Forelimb muscle (tissue), 1 donor: Measurements from ENCODE around the gene WWC2. TPM values are rescaled to one million over a fixed set of nuclear protein-coding genes. Genes with fewer than 3 reads are reported as not detected.

ENCODE experiments used
- DNase-seq: peaks from one replicate; pipeline ENCODE4 v3.0.0-alpha.2; 2013; ENCODE audit warnings: low read depth
- polyA plus RNA-seq: library from polyadenylated mRNA; unstranded; fragments of 120-200 nt; gene quantifications from one replicate; pipeline ENCODE4 v1.2.1, GENCODE V29; 2013; ENCODE audit not compliant: insufficient read length

Gene WWC2
- polyA plus RNA-seq, 1 donor, result 18.3 TPM

DNA sequence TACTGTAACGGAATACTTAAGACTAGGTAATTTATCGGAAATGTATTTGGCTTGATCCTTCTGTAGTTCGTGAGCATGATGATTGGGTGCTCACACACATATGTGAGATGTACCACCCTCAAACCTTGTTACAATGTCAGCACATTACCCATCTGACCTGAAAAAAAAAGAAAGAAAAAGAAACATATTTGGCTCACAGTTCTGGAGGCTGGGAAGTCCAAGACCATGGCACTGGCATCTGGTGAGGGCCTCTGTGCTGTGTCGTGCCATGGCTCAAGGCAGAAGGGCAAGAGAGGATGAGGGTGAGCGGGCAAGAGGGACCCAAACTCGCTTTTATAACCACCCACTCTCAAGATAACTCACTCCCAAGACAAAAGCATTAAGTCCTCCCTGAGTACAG, 230.2 kb downstream of the WWC2 start:
- no peak for DNase-seq

DNA sequence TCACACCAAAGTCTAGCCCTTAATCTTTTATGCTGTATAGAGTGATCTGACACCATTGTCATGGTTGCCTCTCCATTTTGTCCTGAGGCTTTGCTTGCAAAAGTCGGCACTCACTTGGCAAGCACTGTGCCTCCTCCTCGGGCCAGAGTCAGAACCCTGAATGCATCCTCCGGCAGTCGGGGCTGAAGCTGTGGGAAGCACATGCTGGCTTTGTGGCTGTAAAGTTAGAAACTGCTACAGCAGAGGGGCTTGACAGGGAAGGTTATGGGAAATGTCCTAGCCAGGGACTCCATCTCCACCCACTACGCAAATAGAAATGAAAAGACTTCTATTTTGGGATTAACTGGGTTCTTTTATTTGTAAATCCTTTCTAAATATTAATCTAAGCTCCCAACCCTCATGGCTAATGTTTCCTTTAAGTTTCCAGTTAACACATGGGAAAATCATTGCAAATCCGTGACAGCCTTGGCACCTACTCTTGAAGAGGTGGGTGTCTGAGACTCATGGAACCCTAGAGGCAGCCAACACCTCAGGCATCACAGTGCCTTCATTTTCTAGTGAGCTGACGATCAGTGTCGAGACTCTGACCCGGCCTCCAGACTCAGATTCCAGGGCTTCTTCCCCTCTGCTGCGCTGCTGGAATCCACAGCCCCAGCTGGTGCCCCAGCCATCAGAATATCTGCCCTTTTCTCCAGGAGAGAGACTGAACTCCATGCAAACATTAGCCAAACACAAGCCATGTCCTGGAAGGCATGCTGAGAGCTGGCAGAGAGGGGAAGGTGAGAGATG, 231.1 kb downstream of the WWC2 start:
- no peak for DNase-seq

DNA sequence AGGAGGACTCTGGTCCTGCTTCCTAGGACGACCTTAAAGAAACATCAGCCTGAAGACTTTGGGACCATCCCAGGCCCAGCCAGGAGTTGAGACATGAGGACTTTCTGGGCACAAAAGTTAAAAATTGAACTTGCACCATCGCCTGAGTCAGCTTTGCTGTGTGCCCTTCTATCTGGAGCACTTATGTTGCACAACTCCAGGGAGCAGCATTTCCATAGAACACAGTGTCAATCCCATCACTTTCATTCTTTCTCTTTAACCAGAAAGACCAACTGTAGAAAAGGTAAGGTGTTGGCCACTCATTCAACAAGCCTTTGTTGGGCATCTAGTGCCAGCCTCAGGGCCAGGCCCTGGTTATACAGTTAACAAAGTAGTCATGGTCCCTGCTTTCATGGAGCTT, 231.8 kb downstream of the WWC2 start:
- DNase-seq, result no peak

DNA sequence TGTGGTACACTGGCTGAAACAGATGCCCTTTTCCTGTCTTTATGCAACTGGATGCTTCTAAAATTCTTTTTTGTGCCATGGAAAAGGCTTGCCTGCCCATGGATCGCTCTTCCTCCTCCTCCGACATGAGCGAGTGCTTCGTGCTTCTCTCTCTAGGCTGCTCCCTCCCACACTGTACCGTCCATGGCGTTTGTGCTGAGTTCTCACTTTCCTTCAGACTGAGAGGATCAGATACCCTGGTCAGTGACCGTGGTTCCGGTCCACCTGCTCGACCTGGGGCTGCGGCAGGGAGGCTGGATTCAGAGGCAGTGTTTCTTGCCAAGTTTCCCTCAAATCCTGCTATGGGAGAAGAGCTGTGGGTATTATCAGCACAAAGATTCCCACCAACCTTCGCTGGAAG, 233.4 kb downstream of the WWC2 start:
- no peak for DNase-seq

DNA sequence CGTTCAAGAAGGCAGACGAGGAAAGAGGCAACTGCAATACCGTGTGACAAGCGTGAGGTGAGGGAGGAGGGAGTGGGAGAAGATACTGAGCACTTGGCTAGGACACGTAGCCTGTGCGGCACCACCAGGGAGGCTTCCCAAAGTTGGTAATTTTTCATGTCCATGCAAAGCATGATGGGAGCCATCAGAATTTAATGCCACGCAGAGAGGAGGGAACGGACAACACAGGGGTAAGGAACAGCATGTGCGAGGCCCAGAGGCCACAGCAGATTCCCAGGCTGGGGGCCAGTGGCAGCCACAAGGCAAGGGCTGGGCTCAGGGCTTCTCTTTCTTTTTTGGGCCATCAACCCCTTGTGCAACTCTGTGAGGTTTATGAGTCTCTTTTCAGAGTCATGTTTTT, 234.1 kb downstream of the WWC2 start:
- no peak for DNase-seq

DNA sequence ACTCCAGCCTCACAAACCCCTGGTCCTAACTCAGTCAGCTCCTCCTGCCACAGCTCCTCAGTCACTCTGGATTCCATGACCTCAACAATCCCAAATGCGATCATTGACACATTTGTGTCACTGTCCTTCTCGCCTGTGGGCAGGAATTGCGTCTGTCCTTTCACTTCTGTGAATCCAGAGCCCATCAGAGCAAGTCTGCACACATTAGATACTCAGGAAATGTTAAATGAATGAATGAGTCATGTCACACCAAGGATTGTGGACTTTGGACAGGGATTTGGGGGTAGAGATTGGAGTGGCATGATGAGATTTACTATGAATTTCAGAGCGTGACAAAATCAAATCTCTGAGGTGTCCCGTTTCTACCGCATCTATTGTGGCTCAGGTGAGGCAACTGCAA, 234.9 kb downstream of the WWC2 start:
- no peak for DNase-seq

DNA sequence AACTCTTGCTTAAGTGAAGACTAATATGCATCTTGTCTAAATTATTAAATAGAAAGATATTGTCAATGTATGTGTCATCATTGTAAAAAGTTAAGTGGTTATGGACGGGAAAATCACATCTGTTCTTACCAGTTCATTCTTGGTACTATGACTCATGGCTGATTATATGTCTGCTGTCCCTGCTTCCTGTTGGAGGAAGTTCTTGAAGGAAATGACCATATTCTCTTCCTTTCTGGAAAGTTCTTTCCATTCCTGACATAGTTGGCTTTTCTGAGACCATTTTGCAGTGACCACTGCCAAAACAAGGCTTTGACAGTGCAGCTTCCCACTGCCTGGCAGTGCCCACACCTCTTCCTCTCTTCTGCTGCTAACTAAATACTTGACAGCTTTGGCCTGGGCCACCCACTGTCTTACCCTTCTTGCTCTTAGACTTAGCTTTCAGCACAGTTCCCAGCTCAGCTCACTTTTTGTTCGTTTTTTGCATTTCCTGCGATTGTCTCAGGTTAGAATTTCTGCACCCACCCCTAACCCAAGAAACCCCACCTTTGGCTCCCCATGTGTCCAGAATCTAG, 236.4 kb downstream of the WWC2 start:
- DNase-seq, result no peak

DNA sequence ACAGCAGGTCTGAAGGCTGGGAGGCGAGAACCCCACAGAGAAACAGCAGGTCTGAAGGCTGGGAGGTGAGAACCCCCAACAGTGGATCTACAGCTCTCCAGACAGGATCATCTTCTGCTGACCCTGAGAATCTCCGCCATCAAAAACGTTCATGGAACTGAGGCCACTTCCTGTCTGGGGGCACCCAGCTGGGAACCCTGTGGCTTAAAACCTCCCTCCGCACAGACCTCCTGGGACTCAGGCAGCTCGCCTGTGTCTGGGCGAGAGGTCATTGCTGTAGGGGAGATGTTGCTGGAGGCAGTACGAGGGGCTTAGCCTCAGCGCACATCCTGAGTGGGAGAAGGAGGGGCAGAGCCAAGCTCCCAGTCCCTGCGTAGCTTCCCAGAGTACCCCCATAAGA, 238.3 kb downstream of the WWC2 start:
- DNase-seq, result no peak

DNA sequence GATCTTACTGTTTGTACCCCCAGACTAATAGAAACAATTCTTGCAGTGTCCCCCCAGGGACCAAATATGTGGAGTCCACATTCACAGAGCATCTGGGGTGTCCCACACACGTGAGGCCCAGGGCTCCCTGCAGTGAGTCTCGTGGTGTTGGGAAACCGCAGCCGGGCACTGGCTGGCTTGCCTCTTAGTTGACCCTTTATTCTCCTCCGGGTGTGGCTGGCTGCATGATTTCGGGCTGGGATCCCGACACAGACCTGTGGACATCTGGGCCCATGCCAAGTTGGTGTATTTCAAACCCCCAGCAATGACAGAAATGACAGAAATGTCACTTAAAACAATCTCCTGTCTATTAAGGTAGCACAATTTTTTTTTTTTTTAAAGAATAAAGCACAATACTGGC, 238.8 kb downstream of the WWC2 start:
- no peak for DNase-seq

DNA sequence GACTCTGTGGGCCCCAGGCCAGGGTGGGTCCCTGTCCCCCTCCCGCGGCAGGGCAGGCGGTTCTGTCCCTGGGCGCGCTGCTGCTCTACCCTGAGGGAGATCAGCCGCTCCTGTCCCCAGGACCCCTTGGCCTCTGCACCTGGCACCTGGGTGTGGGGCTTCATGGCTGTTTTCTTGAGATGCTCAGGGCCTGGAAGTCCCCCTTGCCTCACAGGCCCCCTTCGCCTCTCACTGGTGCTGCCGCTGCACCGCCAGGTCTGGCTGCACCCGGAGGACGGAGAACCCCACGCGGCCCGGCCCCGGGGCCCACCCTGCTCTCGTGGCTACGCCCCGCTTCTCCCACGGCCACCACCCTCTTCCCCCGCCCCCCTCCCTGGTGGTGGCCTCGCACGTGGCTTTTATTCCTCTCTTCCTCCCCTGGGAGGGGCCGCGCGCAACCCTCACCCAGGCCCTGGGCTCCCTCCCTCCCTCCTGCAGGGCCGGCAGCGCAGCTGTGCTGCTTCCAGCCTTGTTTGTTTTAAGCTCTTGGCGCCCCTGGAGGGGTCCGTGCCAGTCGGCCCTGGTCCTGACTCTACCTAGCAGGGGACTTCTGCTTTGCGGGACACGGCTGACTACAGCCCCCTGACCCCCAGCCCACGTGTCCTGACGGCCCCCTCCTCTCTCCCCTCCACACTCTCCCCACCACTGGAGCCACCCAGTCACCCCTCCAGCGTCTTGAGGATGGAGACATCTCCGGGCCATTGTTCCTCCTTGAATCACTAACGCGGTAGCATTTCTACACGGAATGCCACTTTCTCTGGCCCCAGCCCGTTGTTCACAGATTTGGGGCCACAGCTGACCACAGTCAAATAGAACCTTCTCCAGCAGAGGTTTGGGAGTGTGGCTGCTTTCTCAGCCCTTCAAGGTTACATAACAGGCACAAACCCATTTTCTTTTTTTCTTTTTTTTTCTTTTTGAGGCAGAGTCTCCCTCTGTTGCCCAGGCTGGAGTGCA, 243.8 kb downstream of the WWC2 start:
- DNase-seq, result no peak

DNA sequence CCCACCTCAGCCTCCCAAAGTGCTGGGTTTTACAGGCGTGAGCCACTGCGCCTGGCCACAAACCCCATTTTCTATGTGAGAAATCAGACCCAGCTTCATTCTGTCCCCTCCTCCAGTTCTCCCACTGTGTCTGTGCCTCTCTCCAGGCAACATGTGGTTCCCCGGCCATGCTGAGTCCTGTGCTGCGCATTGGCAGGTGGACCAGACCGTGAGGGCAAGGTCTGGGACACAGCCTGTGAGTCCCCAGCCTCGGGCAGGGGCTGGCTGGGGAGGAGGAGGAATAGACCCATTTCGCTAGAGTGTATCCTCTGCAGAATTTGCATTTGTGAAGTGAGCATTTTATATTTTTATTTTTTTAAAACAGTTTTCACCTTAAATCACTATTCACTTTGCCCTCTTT, 244.7 kb downstream of the WWC2 start:
- no peak for DNase-seq

DNA sequence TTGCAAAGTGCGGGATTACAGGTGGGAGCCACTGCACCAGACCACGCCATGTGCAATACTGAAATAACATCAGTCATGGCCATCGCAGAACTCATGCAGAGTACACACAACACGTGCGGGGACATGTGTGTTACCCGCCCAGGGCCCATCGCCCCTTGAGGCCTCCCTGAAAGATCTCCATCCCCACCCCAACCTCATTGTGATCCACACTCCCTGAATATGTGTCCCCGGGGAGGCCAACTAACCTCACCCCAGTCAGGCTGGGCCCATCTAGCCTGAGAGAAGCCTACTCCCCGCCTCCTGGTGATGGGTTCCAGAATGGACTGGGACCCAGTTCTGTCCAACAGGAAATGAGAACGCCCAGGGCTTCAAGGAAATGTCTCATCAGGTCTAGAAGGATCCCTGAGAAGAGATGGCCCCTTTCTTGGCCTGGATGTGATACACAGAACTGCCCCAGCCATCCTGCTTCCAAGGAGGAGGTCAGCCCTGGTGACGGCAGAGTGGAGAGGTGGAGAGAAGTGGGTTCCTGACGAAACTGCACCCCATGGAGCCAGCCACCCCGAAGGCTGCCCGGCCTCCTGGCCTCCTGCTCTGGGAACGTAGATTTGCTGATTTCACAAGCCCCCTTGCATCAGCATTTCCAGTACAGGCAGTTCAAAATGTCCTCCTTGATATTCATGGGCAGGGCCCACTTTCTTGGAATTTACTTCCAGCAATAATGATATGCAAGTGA, 245.6 kb downstream of the WWC2 start:
- no peak for DNase-seq

DNA sequence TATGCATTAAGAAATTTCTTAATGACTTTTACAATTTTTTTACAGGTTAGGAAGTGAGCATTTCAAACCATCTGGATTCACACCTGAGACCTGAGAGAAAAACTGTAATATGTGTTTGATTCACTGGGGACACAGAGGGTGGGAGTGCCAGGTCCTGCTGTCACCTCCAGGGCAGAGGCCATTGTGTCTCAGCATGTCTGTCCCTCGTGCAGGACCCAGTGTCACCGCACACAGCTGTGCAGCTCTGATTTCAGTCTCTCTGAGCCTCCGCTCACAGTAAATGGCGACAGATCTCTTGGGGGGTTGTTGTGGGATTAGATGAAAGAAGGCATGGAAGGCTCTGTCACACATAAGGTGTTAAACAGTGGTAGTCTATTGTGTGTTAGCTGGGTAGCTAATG, 246.2 kb downstream of the WWC2 start:
- DNase-seq, result no peak

DNA sequence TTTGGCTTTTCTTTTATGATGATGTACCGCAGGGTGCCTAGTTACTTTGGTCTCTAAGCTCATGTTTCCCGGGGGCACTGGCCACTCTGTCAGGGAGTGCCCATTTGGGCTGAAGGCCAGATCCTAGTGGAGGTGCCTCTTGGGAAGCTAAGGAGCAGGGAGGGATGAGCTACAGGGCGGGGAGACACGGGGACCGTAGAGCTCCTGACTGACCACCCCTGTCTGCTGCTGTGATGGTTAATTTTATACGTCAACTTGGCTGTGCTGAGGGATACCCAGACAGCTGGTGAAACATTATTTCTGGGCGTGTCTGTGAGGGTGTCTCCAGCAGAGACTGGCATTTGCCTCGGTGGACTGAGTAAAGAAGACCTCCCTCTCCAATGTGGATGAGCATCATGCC, 248.1 kb downstream of the WWC2 start:
- DNase-seq, result no peak

DNA sequence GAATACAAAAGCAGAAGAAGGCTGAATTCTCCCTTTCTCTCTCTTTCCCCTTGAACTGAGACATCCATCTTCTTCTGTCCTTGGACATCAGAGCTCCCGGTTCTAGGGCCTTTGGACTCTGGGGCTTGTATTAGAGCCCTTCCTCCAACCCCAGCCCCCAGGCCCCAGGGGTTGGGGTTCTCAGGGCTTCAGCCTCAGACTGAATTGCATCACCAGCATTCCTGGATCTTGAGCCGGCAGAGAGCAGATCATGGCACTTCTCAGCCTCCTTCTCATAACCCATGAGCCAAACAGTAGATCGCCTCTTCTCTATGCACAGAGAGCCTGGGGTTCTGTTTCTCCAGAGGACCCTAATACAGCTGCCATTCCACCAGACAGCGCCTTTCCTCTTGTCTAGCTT, 248.5 kb downstream of the WWC2 start:
- DNase-seq, result no peak

DNA sequence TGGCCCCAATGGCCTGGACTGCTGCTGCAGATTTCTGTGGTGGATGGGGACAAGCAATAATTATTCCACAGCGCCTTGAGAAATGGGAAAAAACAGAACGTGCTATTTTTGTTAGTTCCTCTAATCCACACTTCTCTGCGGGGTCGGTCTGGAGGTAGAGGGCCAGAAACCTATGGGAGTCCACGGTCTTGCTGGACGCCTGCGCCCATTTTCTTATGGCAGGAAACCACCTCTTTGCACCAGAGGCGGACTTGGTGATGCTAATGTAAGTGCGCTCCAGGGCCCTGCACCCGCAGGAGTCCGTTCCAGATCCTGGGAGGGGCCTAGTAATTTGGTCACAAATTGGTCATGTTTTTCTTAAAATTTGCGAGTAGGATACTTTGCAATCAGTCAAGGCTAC, 249.1 kb downstream of the WWC2 start:
- no peak for DNase-seq

DNA sequence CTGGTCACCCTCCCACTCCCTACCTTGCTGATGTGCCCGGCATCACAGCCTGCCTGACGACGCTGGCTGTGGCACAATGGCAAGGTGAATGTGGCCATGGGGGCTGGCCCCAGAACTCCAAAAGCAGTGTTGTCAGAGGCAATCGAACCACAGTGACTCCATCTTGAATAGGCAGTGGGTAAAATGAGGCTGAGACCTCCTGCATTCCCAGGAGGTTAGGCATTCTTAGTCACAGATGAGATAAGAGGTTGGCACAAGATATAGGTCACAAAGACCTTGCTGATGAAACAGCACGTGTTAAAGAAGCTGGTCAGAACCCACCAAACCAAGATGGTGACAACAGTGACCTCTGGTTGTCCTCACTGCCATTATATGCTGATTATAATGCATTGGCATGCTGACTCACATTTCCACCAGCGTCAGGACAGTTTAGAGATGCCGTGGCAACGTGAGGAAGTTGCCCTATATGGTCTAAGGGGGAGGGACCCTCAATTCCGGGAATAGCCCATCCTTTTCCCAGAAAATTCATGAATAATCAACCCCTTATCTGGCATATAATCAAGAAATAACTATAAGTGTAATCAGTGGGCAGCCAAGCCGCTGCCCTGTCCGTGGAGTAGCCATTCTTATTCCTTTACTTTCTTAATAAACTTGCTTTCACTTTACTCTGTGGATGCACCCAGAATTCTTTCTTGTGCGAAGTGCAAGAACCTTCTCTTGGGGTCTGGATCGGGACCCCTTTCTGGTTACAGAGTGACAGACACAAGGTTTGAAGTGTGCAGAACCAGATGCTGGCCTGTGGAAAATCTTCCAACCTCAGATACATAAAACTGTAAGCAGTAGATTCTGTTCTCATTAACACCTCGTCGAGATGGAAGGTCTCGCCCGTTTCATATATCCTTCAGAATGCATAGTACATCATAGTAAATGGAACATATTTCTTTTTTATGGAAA, 249.9 kb downstream of the WWC2 start:
- DNase-seq, result no peak

DNA sequence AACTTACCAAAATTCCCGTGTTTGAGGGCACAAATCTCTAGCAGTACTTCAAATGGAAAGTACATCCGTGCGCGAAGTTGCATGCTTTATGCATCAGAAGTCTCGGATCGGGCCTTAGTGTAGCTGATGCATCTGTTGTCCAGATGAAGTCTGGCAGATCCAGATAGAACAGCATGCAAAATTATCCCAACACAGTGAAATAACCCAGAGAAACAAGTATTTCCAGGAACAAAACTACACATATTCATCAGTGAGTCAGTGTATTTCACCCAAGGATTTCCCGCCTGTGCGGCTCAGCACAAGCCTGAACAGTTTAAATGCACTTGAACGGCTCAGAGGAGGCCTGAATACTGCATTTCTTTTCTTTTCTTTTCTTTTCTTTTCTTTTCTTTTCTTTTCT, 250.6 kb downstream of the WWC2 start:
- DNase-seq, result no peak

DNA sequence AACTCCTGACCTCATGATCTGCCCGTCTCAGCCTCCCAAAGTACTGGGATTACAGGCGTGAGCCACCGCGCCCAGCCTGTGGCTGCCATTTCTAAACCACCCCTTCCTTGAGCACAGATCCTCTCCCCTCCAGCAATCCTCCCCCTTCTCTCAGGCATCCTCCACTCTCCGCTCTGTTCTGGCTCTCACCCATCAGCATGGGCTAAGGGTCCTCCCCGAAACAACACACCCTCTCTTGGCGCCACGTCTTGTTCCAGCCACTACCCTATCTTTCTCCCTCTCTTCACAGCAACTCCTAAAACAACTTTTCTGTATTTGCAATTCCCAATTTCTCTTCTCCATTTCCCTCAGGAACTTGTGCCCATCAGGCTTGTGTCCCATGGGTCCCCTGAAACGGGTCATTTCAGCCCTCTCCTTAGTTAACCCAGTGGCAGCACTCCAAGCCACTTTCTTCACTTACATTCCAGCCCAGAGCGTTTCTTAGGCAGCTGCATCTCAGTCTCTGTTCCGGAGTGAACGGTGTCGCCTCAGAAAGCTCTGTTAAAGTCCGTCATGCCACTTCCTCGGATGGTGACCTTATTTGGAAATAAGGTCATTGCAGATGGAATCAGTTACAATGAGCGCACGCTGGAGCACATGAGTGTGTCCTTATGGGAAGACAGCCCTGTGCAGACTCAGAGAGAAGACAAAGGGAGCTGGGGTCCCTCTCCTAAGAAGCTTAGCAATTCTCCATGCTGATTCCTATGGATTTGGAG, 251.4 kb downstream of the WWC2 start:
- no peak for DNase-seq

DNA sequence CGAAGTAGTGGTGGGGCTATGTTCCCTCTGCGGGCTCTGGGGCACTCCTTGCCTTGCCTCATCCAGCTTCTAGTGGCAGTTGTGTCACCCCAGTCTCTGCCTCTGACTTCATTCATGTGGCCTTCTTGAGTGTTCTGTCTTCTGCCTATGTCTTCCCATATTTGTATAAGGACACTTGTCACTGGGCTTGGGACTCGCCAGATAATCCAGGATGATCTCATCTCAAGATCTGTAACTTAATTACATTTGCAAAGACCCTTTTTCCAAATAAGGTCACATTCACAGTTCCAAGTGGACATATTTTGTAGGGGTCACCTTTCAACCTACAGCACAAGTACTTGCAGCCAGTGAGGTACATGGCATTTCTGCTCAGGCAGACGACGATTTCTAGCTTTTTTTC, 253.5 kb downstream of the WWC2 start:
- no peak for DNase-seq
